GM19193 (cell line): ENCODE data around the gene EFCAB3.

Source experiments
- POLR2A ChIP-seq: IDR thresholded peaks from 4 replicates; pipeline ENCODE4 v1.6.1; 2011; ENCODE audit not compliant: insufficient read depth, insufficient read length; ENCODE audit errors: extremely low read depth

EFCAB3 gene

DNA sequence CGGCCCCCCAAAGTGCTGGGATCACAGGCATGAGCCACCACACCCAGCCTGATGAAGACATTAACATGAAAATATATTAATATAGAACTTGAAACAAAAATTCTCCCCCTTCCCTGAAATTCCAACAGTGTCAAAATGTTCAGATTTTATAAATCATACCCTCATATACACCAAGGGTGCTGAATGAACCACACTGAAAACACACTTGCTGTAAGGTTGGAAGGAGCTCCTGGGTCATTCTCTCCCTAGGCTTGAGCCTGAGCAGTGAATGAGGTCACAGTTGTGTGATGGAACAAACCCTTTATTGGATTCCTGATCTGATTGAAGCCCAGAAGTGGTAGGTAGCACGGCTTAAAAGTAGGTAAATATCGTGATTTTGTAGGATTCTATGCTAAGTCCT lies at the start of gene EFCAB3:
TSS of gene EFCAB3 (plus strand) at position 301 of the 400 bp plus-strand sequence. CDS start 2,427 bp downstream, outside the sequence.
- no peak for TF ChIP-seq POLR2A

DNA sequence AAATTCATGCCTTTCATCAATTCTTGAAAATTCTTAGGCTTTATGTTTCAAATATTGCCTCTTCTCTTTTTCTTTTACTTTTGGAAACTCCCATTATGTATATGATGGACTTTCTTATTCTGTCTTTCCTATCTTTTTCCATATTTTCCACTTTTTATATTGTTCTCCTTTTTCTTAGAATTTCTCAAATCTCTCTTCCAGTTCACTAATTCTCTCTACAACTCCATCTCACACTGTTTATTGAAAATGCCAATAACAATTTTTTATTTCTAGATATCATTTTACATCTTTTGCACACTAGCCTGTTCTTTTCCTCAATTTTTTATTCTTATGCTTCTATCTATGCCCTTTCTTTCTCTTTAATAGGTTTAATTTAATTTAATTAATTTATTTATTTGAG lies 43.8 kb upstream of the EFCAB3 start:
- TF ChIP-seq POLR2A, result no peak

GRCh38 chr17:62343764-62344270 lies 36.5 kb upstream of the EFCAB3 start:
- no peak for TF ChIP-seq POLR2A

GRCh38 chr17:62351176-62351575 lies 29.2 kb upstream of the EFCAB3 start:
- TF ChIP-seq POLR2A, result no peak

DNA sequence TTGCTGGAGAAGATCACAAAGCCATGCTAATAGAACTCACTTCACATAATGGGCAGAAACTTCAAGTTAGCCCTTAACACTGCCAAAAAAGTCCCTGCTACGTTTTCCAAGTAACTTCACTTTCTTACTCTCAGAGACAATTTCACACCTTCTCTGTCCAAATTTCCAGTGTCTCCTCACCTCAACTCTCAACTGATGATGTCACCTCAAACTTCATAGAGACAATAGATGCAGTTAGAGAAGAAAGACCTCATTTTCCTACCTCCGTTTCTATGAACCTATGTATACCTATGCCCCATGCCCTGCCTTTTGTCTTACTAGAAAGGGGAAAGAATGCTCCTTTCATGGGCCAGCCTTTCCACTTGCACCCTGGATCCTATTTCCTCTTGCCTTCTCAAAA lies 14.2 kb upstream of the EFCAB3 start:
- no peak for TF ChIP-seq POLR2A

- TF ChIP-seq POLR2A, result no peak
Observed at GRCh38 chr17:62381561-62381960, 1.2 kb downstream of the EFCAB3 start.

DNA sequence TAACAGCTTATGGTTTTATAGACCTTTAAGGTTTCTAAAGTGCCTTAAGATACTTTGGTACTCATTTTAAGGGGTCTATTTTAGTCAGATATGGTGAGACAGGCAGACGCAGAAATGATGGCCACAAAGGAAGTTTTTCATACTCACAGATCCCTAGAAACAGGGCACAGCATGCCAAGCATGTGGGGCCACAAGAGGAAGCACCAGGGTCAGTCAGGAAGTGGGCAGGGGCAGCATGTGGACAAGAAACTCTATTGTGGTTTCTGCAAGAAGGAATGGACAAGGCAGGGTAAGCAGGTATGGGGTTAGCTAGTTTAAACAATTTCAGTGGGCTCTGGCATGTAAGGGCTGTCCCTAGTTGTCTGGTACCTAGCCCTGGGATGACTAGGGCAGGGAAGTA lies 8.5 kb downstream of the EFCAB3 start:
- no peak for TF ChIP-seq POLR2A

GRCh38 chr17:62392908-62393307 lies 12.6 kb downstream of the EFCAB3 start:
- no peak for TF ChIP-seq POLR2A

- TF ChIP-seq POLR2A, result no peak
Observed at GRCh38 chr17:62398891-62399290, 18.5 kb downstream of the EFCAB3 start.

DNA sequence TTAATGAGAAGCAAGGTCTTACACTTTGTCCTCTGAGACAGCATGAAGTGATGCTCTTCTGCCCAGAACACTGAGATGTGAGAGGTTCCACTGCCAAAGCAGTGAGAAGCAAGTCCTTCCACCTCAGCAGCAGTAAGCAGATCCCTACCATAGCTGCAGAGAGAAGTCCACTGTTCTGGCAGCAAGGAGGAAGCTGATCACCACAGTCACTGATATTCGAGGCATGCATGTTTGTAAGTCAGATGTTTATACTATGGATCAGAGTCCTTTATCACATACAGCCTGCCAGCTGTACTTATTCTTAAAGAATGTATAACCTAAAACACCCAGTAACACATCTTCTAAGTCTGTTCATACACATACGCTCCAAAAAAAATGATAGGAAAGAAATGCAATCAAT lies 25.1 kb downstream of the EFCAB3 start:
- TF ChIP-seq POLR2A, result no peak

- TF ChIP-seq POLR2A, result peak; percentile 66
Observed at GRCh38 chr17:62423647-62424461, 43.5 kb downstream of the EFCAB3 start, which contains the start of gene METTL2A. TSS of gene METTL2A (plus strand) at chr17:62423897. CDS start at chr17:62423903, 6 bp downstream.

DNA sequence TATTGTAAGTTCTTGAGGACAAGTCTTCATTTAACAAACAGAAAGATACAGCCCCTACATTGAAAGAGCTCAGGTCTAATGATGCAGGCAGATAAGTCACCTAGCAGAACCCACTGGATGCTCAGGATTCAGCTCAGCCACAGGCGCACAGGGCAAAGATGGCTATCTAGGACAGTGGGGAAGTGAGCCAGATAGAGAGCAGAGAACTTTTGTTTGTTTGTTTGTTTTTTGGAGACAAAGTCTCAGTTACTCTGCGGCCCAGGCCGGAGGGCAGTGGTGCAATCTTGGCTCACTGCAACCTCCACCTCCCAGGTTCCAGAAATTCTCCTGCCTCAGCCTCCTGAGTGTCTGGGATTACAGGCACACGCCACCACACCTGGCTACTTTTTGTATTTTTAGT lies 63.7 kb downstream of the EFCAB3 start:
- no peak for TF ChIP-seq POLR2A

- TF ChIP-seq POLR2A, result no peak
Observed at GRCh38 chr17:62456016-62456415, 75.7 kb downstream of the EFCAB3 start.
